ENCODE measurements around the gene AP3B2. TPM values are rescaled to one million over a fixed set of nuclear protein-coding genes. Genes with fewer than 3 reads are reported as not detected.

Gene AP3B2
- total RNA-seq, 4 donors from 2014 or later = 1.3 to 6.2 (median 2.4) TPM

GRCh38 chr15:82664021-82664420, 45.7 kb downstream of the AP3B2 start:
- WGBS, 2 donors = 88 to 90% methylated on average over 5 of the region's 5 CpGs
- no peak for TF ChIP-seq CTCF (IDR thresholded peaks at IDR 0.05)
- TF ChIP-seq POLR2A (IDR thresholded peaks at IDR 0.05) = no peak
- intact Hi-C loops (cut with DNase I; ENCODE audit: low total_unique reads) = no loop called here
- peak in 1 of 2 donors; percentile 61 for DNase-seq (ENCODE audit: low spot score in 2 of 2)
- no peak overlapping the region for H3K4me3 ChIP-seq (ENCODE audit: low read depth, poor library complexity, severe bottlenecking)

- DNase-seq (ENCODE audit: low spot score in 2 of 2) = peak in 1 of 2 donors; percentile 75
- 8 to 10% methylated on average over 4 of the region's 4 CpGs for WGBS, 2 donors
- intact Hi-C loops (cut with DNase I; ENCODE audit: low total_unique reads) = no loop called here
- no peak overlapping the region for H3K4me3 ChIP-seq (ENCODE audit: low read depth, poor library complexity, severe bottlenecking)
- TF ChIP-seq CTCF (IDR thresholded peaks at IDR 0.05) (no peak), POLR2A (IDR thresholded peaks at IDR 0.05) (no peak)
Observed at GRCh38 chr15:82663186-82663600, 46.5 kb downstream of the AP3B2 start.

GRCh38 chr15:82662641-82663040, 47.0 kb downstream of the AP3B2 start:
- intact Hi-C loops (cut with DNase I; ENCODE audit: low total_unique reads) = no loop called here
- peak in 1 of 2 donors; percentile 49 for DNase-seq (ENCODE audit: low spot score in 2 of 2)
- 86 to 93% methylated on average over 9 of the region's 9 CpGs for WGBS, 2 donors
- TF ChIP-seq POLR2A (IDR thresholded peaks at IDR 0.05) (no peak), CTCF (IDR thresholded peaks at IDR 0.05) (no peak)
- H3K4me3 ChIP-seq (ENCODE audit: low read depth, poor library complexity, severe bottlenecking) = no peak overlapping the region

GRCh38 chr15:82660378-82660777, 49.3 kb downstream of the AP3B2 start:
- WGBS, 2 donors = 57 to 60% methylated on average over 1 of the region's 1 CpG

GRCh38 chr15:82656641-82657266, 52.9 kb downstream of the AP3B2 start:
- intact Hi-C loops (cut with DNase I; ENCODE audit: low total_unique reads) = no loop called here
- no peak overlapping the region for H3K4me3 ChIP-seq (ENCODE audit: low read depth, poor library complexity, severe bottlenecking)
- peak in 1 of 2 donors; percentile 61 for DNase-seq (ENCODE audit: low spot score in 2 of 2)
- no peak for TF ChIP-seq POLR2A (IDR thresholded peaks at IDR 0.05)
- TF ChIP-seq CTCF (IDR thresholded peaks at IDR 0.05) = no peak
- 70% methylated on average over 7 of the region's 7 CpGs for WGBS, 2 donors

More at GRCh38 chr15:82660378-82660777, 49.3 kb downstream of the AP3B2 start:
- intact Hi-C loops (cut with DNase I; ENCODE audit: low total_unique reads) = no loop called here
- DNase-seq (ENCODE audit: low spot score in 2 of 2) = peak in 1 of 2 donors; percentile 53
- no peak for TF ChIP-seq POLR2A (IDR thresholded peaks at IDR 0.05)
- TF ChIP-seq CTCF (IDR thresholded peaks at IDR 0.05) = no peak
- no peak overlapping the region for H3K4me3 ChIP-seq (ENCODE audit: low read depth, poor library complexity, severe bottlenecking)

GRCh38 chr15:82655606-82656005, 54.1 kb downstream of the AP3B2 start:
- no peak overlapping the region for H3K4me3 ChIP-seq (ENCODE audit: low read depth, poor library complexity, severe bottlenecking)
- WGBS, 2 donors = 83 to 93% methylated on average over 3 of the region's 3 CpGs
- intact Hi-C loops (cut with DNase I; ENCODE audit: low total_unique reads) = no loop called here

More at GRCh38 chr15:82655606-82656005, 54.1 kb downstream of the AP3B2 start:
- TF ChIP-seq POLR2A (IDR thresholded peaks at IDR 0.05) = no peak
- TF ChIP-seq CTCF (IDR thresholded peaks at IDR 0.05) = no peak
- DNase-seq (ENCODE audit: low spot score in 2 of 2) = no peak
